Measurements from ENCODE around the gene TMCO4. TPM values are rescaled to one million over a fixed set of nuclear protein-coding genes. Genes with fewer than 3 reads are reported as not detected.

The TMCO4 gene
- total RNA-seq, 4 donors from 2014 or later, result 16.1 to 36.2 (median 26.9) TPM

DNA sequence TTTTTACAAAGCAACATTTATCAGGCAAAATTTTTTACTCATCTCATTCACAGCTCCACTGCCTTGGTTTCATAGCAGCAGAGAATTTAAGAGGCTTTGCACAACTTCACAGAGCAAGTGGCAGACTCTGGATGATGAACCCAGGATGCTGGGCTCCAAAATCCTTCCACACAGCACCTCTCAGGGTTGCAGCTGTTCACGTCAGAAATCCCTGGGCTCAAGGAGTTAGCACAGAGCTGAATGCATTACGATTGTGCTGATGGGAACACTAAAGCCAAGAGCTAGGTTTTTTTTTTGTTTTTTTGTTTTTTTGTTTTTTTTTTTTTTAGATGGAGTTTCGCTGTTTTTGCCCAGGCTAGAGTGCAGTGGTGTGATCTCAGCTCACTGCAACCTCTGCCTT is 137.4 kb downstream of the TMCO4 start:
- 56 to 70% methylated on average over 2 to 3 of the region's 3 CpGs for WGBS, 2 donors (ENCODE audit: low coverage in 1 of 2)
- H3K27me3 ChIP-seq, result peaks cover 58% of the 10 kb centered on the region
- intact Hi-C loops (cut with DNase I; ENCODE audit: low total_unique reads), result no loop called here
- H3K36me3 ChIP-seq, result no peaks in the 10 kb centered on the region
- in situ Hi-C loops (cut with MboI; ENCODE audit: low pct_ligation_motif_present in 1 of 4, low pct_unique_long_range_greater_than_20kb in 1 of 4, low sequenced_read_pairs in 3 of 4), result loop anchor here in 1 of 4 donors (25.0 kb wide), 1 partner anchor 175 kb away; the partner anchor contains the start of gene CAPZB
- DNase-seq, result no peak
- no peak overlapping the region for H3K27ac ChIP-seq
- peaks cover 6 to 22% (median 15%) of the 10 kb centered on the region in 4 donors for H3K4me1 ChIP-seq
- no peak for TF ChIP-seq EP300 (IDR thresholded peaks at IDR 0.05; ENCODE audit: low read depth)
- TF ChIP-seq POLR2A (IDR thresholded peaks at IDR 0.05), result no peak
- TF ChIP-seq CTCF (IDR thresholded peaks at IDR 0.05), result no peak
- TF ChIP-seq POLR2AphosphoS5 (IDR thresholded peaks at IDR 0.05), result no peak
- no peaks in the 10 kb centered on the region for H3K9me3 ChIP-seq
- H3K4me3 ChIP-seq, result no peak overlapping the region

DNA sequence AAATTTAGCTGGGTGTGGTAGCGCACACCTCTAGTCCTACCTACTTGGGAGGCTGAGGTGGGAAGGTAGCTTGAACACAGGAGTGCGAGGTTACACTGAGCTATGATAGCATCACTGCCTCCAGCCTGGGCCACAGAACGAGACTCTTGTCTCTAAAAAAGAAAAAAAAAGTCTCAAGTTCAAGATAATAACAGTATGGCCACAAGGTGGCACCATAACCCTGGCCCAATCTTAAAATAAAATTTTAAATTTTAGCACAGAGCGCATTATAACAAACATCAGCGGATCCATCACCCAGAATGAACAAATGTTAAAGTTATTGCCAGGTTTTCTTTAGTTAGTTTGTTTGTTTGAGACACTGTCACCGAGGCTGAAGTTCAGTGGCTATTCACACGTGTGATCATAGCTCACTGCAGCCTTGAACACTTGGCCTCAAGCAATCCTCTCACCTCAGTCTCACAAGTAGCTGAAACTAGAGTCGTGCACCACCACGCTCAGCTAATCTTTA is 137.9 kb downstream of the TMCO4 start:
- TF ChIP-seq POLR2AphosphoS5 (IDR thresholded peaks at IDR 0.05) (no peak), EP300 (IDR thresholded peaks at IDR 0.05; ENCODE audit: low read depth) (no peak), CTCF (IDR thresholded peaks at IDR 0.05) (peak; percentile 60 to 77 (median 72)), POLR2A (IDR thresholded peaks at IDR 0.05) (no peak)
- H3K4me3 ChIP-seq, result no peak overlapping the region
- H3K4me1 ChIP-seq, result peaks cover 6 to 22% (median 15%) of the 10 kb centered on the region in 4 donors
- no peak for DNase-seq
- intact Hi-C loops (cut with DNase I; ENCODE audit: low total_unique reads), result no loop called here
- H3K27me3 ChIP-seq, result peaks cover 53% of the 10 kb centered on the region
- H3K36me3 ChIP-seq, result peaks cover 0 to 4% (median 1%) of the 10 kb centered on the region in 4 donors
- 8 to 12% methylated on average over 5 to 9 of the region's 9 CpGs for WGBS, 2 donors (ENCODE audit: low coverage in 1 of 2)
- H3K9me3 ChIP-seq, result no peaks in the 10 kb centered on the region
- in situ Hi-C loops (cut with MboI; ENCODE audit: low pct_ligation_motif_present in 1 of 4, low pct_unique_long_range_greater_than_20kb in 1 of 4, low sequenced_read_pairs in 3 of 4), result loop anchor here in 1 of 4 donors (25.0 kb wide), 1 partner anchor 174 kb away; the partner anchor contains the start of gene CAPZB
- no peak overlapping the region for H3K27ac ChIP-seq

GRCh38 chr1:19658186-19658585 is 141.5 kb downstream of the TMCO4 start:
- in situ Hi-C loops (cut with MboI; ENCODE audit: low pct_ligation_motif_present in 1 of 4, low pct_unique_long_range_greater_than_20kb in 1 of 4, low sequenced_read_pairs in 3 of 4), result loop anchor here (10.0 to 25.0 kb wide), 4 partner anchors 163 to 313 kb away; partner anchors contain the start of gene CAPZB (in 1 of the 4)

More at GRCh38 chr1:19658186-19658585, 141.5 kb downstream of the TMCO4 start:
- peaks cover 17% of the 10 kb centered on the region for H3K27me3 ChIP-seq
- H3K9me3 ChIP-seq, result no peaks in the 10 kb centered on the region
- H3K27ac ChIP-seq, result no peak overlapping the region
- WGBS, 2 donors (ENCODE audit: low coverage in 1 of 2), result 81% methylated on average over 13 of the region's 13 CpGs; no CpG with 5 or more reads in 1 of the 2 donors
- no peak for DNase-seq
- intact Hi-C loops (cut with DNase I; ENCODE audit: low total_unique reads), result no loop called here
- TF ChIP-seq POLR2AphosphoS5 (IDR thresholded peaks at IDR 0.05), result no peak
- TF ChIP-seq CTCF (IDR thresholded peaks at IDR 0.05), result no peak
- no peak for TF ChIP-seq EP300 (IDR thresholded peaks at IDR 0.05; ENCODE audit: low read depth)
- TF ChIP-seq POLR2A (IDR thresholded peaks at IDR 0.05), result no peak
- H3K4me3 ChIP-seq, result no peak overlapping the region
- peaks cover 0 to 10% (median 4%) of the 10 kb centered on the region in 4 donors for H3K36me3 ChIP-seq
- peaks cover 0 to 32% (median 16%) of the 10 kb centered on the region in 4 donors for H3K4me1 ChIP-seq

All from transverse colon (tissue), 4 donors.